Stomach (tissue), 9 donors: Measurements from ENCODE around the gene PKLR. TPM values are rescaled to one million over a fixed set of nuclear protein-coding genes. Genes with fewer than 3 reads are reported as not detected.

Experiments
- DNase-seq, 2 donors: peaks; one replicate each; pipeline versions ENCODE4 v3.0.0 to v3.0.0-alpha.2; 2013 to 2019
- H3K27ac ChIP-seq, 5 donors: fragments of 200-600 bp in 4 of 5; sonication (generic) in 4 of 5; one replicate each; pipeline ENCODE4 v1.5.1; 2013 to 2019; ENCODE audit warnings: mild to moderate bottlenecking in 1 of 5, moderate library complexity in 1 of 5
- H3K27me3 ChIP-seq, 3 donors: fragments of 200-600 bp; sonication (generic); one replicate each; pipeline ENCODE4 v1.5.1; 2017 to 2019; ENCODE audit warnings: mixed run types in 1 of 3
- H3K36me3 ChIP-seq, 4 donors: fragments of 200-600 bp; sonication (generic); 1 replicate in 3 of 4; 2 replicates in 1 of 4; pipeline ENCODE4 v1.5.1; 2016 to 2019
- H3K4me1 ChIP-seq, 4 donors: fragments of 200-600 bp; sonication (generic); one replicate each; pipeline ENCODE4 v1.5.1; 2016 to 2019
- H3K4me3 ChIP-seq, 4 donors: fragments of 200-600 bp; sonication (generic) in 3 of 4; one replicate each; pipeline ENCODE4 v1.5.1; 2016 to 2019; ENCODE audit warnings: mild to moderate bottlenecking in 1 of 4
- H3K9me3 ChIP-seq, 4 donors: fragments of 200-600 bp; sonication (generic); one replicate each; pipeline ENCODE4 v1.5.1; 2016 to 2019
- EP300 ChIP-seq: sonication (generic); formaldehyde crosslinking; IDR thresholded peaks from one replicate; pipeline ENCODE4 v1.6.1; 2017; ENCODE audit warnings: antibody characterized with exemption
- POLR2A ChIP-seq, 4 donors: fragments of 450-650 bp; IDR thresholded peaks; one replicate each; pipeline ENCODE4 v1.6.1; 2016; ENCODE audit warnings: antibody characterized with exemption in 4 of 4, control low read depth in 2 of 4, mild to moderate bottlenecking in 1 of 4, moderate library complexity in 1 of 4
- POLR2AphosphoS5 ChIP-seq, 3 donors: sonication (generic); formaldehyde crosslinking; IDR thresholded peaks; one replicate each; pipeline ENCODE4 v1.6.1; 2016; ENCODE audit warnings: antibody characterized with exemption in 3 of 3
- WGBS, 5 donors: extraction: QIAGEN DNeasy Blood & Tissue Kit in 3 of 5; methylation state at CpG; one replicate each; pipeline versions ENCODE4 v1.1.5 to v1.1.7; 2013 to 2018; 5-methylcytosine and 5-hydroxymethylcytosine counted together
- intact Hi-C: fragments of 100-400 bp; cut with DNase I; formaldehyde crosslinking; loops from one replicate; pipeline ENCODE4 v1.15.1; 2023; ENCODE audit warnings: low total_unique reads
- polyA plus RNA-seq, 3 donors: library from polyadenylated mRNA; stranded (reverse); fragments of 200-250 nt; gene quantifications; one replicate each; pipeline ENCODE4 v1.2.3, GENCODE V29; 2013
- total RNA-seq, 5 donors: library from RNA; depleted of rRNA; stranded (reverse); fragments of >200 nt; gene quantifications; one replicate each; pipeline versions ENCODE4 v1.1.0 to v1.2.3, GENCODE V29; 2014 to 2016
- TF ChIP-seq, protein P1 (sequence below), 7 experiments: fragments of 450-650 bp in 4 of 7; fragments of 200-600 bp in 3 of 7; sonication (generic) in 3 of 7; IDR thresholded peaks; one replicate each; pipeline ENCODE4 v1.5.1; 2016 to 2019; ENCODE audit warnings: antibody characterized with exemption in 7 of 7, control low read depth in 2 of 7, mild to moderate bottlenecking in 1 of 7
- donor health status: healthy with polysubstance abuse.
- donor health status: Bipolar disorder and iron deficiency.
- donor health status: healthy.

PKLR gene
- total and polyA plus RNA-seq, 8 donors: 4.6 TPM; not detected in 7

DNA sequence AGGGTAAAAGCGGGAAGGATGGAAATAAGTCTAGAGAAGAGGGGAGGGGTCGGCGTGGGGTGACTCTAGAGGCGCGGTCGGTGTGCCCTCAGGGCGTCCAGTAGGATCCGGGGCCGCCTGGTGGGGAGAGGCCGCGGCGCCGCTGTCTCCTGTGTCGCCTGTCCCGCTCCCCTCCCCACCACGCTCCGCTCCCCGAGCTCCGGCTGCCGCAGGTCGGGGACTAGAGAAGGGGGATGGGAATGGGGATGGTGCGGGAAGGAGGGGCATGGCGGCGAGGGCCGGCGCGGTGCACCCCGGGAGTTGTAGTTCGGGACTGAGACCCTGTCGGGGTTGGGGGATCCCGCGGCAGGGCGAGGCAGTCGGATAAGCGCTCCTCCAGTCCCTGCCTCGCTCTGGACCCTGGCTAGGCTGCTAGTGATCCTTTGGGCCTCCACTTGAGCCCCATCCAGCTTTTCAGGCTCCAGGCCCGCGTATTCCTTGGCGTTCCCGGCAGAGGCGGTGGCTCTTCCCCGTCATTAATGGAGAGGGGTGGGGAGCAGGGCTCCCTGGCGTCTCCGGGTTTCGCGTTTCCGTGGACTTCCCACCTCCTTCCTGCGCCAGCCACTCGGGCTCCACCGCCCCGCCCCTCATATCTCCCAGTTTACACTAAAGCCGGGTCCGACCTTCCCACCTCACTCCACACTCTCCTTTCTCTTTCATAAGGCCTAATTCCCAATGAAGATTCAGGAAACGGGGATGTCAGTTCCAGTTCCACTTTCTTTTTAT lies 45.8 kb downstream of the PKLR start, which contains the start of gene ENTREP3:
Gene ENTREP3 (minus strand): TSS at position 241 of the 765 bp plus-strand sequence. CDS start 606 bp downstream, outside the sequence.
- Histone ChIP-seq H3K9me3 (no peaks in the 10 kb centered on the region), H3K4me1 (peaks cover 30 to 48% (median 42%) of the 10 kb centered on the region in 4 donors), H3K36me3 (peaks cover 18 to 44% (median 38%) of the 10 kb centered on the region in 4 donors), H3K27me3 (no peaks in the 10 kb centered on the region), H3K4me3 (peak within 1 kb of the TSS; percentile 80 to 94 (median 90)), H3K27ac (peak within 1 kb of the TSS; percentile 93 to 98 (median 96))
- peak; percentile 86 to 97 for DNase-seq
- intact Hi-C loops: loop anchor here (10.0 kb wide), 1 partner anchor 339 kb away; no protein-coding TSS in a partner anchor
- no peak for TF ChIP-seq EP300
- TF ChIP-seq POLR2AphosphoS5 (IDR thresholded peaks at IDR 0.05): peak; percentile 78 to 89 (median 82)
- 1 to 5% (median 2%) methylated on average over 44 to 54 of the region's 54 CpGs for WGBS, 5 donors

DNA sequence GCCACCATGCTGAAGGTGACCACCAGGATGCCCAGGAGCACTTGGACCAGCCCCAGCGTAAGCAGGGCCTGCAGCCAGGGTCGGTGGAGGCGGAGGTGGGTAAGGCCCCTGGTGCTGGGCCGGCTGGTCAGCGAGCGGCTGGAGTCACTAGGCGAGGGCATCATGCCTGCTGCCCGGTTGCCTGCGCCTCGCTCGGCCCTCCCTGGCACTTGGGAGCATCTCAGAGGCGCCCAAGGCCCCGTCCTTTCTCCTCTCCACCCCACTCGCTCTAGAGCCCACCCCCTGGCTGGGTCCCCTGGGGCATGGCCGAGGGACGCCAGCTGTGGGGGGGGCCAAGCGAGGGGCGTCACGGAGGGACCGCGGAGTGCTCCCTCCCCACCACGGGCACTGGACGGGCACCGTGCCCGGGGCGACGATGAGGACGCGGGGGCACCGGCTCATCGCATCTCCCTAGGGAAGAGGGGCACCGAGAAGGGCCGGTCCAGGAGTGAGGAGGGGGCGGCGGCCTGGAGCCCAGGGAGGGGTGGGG lies 46.5 kb downstream of the PKLR start:
- intact Hi-C loops: loop anchor here (10.0 kb wide), 1 partner anchor 340 kb away; no protein-coding TSS in a partner anchor
- Histone ChIP-seq H3K9me3 (no peaks in the 10 kb centered on the region), H3K36me3 (peaks cover 14 to 38% (median 32%) of the 10 kb centered on the region in 4 donors), H3K27ac (peak overlapping the region; percentile 93 to 98 (median 96)), H3K4me1 (peaks cover 34 to 48% (median 42%) of the 10 kb centered on the region in 4 donors), H3K4me3 (peak overlapping the region; percentile 80 to 94 (median 90)), H3K27me3 (no peaks in the 10 kb centered on the region)
- peak in 1 of 2 donors; percentile 68 for DNase-seq
- WGBS, 5 donors: 1 to 4% (median 2%) methylated on average over 14 to 35 of the region's 35 CpGs
- TF ChIP-seq, protein P1, sequence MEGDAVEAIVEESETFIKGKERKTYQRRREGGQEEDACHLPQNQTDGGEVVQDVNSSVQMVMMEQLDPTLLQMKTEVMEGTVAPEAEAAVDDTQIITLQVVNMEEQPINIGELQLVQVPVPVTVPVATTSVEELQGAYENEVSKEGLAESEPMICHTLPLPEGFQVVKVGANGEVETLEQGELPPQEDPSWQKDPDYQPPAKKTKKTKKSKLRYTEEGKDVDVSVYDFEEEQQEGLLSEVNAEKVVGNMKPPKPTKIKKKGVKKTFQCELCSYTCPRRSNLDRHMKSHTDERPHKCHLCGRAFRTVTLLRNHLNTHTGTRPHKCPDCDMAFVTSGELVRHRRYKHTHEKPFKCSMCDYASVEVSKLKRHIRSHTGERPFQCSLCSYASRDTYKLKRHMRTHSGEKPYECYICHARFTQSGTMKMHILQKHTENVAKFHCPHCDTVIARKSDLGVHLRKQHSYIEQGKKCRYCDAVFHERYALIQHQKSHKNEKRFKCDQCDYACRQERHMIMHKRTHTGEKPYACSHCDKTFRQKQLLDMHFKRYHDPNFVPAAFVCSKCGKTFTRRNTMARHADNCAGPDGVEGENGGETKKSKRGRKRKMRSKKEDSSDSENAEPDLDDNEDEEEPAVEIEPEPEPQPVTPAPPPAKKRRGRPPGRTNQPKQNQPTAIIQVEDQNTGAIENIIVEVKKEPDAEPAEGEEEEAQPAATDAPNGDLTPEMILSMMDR (IDR thresholded peaks at IDR 0.05): no peak
- TF ChIP-seq POLR2AphosphoS5 (IDR thresholded peaks at IDR 0.05): no peak
- TF ChIP-seq POLR2A (IDR thresholded peaks at IDR 0.05): no peak
- TF ChIP-seq EP300: no peak

DNA sequence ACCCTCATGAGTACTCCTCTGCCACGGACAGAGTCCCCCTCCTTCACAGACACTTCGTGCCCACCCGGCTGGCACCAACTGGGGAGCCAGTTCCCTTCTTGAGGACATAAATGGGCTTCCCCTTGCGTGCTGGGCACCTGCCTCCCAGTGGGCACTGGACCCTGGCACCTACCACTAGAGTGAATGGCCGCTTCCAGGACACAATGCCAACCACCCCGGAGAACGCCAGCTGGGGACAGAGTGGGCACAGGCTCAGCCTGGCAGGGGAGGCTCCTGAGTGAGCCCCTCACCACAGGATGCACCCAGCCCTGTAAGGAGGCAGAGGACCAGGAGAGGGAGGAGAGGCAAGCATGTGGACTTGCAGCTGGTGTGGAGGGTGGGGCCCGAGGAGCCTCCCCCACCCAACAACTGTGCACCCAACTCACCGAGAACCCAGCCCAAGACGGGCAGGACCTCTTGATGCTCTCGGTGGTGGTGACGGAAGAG lies 47.0 kb downstream of the PKLR start:
- intact Hi-C loops: loop anchor here (10.0 kb wide), 1 partner anchor 341 kb away; no protein-coding TSS in a partner anchor
- 22 to 48% (median 35%) methylated on average over 6 to 12 of the region's 12 CpGs for WGBS, 5 donors
- peak overlapping the region in 4 of 5 donors; percentile 32 to 98 (median 94) for H3K27ac ChIP-seq
- no peaks in the 10 kb centered on the region for H3K9me3 ChIP-seq
- peak overlapping the region; percentile 80 to 94 (median 90) for H3K4me3 ChIP-seq
- TF ChIP-seq POLR2A (IDR thresholded peaks at IDR 0.05) (no peak), EP300 (no peak), POLR2AphosphoS5 (IDR thresholded peaks at IDR 0.05) (no peak)
- TF ChIP-seq, protein P1 (IDR thresholded peaks at IDR 0.05): no peak
- peaks cover 14 to 33% (median 27%) of the 10 kb centered on the region in 4 donors for H3K36me3 ChIP-seq
- H3K27me3 ChIP-seq: no peaks in the 10 kb centered on the region
- peaks cover 34 to 48% (median 42%) of the 10 kb centered on the region in 4 donors for H3K4me1 ChIP-seq
- DNase-seq: no peak

DNA sequence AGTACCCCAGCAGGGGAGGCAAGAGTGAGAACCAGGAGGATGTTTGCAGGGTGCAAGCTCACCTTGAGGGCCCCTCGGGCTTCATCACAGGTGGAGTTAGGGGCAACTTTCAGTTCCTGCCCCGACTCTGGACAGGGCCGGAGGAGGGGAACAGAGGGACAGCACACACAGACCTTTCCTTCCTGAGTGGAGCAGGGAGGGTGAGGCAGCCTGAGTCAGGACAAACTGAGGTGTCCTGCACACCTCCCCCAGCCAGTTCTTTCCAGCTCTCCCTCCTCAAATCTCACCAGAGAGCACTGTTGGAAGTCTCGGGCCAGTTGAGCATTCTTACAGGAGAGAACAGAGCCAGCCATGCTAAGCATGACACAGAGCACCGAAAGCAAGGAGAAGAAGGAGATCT lies 47.4 kb downstream of the PKLR start:
- H3K36me3 ChIP-seq: peaks cover 14 to 31% (median 25%) of the 10 kb centered on the region in 4 donors
- H3K4me3 ChIP-seq: peak overlapping the region; percentile 80 to 94 (median 90)
- WGBS, 5 donors: 34 to 64% (median 51%) methylated on average over 5 of the region's 5 CpGs
- peaks cover 34 to 48% (median 42%) of the 10 kb centered on the region in 4 donors for H3K4me1 ChIP-seq
- H3K27me3 ChIP-seq: no peaks in the 10 kb centered on the region
- H3K9me3 ChIP-seq: no peaks in the 10 kb centered on the region
- TF ChIP-seq POLR2A (IDR thresholded peaks at IDR 0.05) (no peak), EP300 (no peak), POLR2AphosphoS5 (IDR thresholded peaks at IDR 0.05) (no peak)
- TF ChIP-seq, protein P1 (IDR thresholded peaks at IDR 0.05): no peak
- no peak for DNase-seq
- H3K27ac ChIP-seq: peak overlapping the region in 4 of 5 donors; percentile 32 to 98 (median 94)
- intact Hi-C loops: loop anchor here (10.0 kb wide), 1 partner anchor 341 kb away; no protein-coding TSS in a partner anchor
